B cell (primary cell): ENCODE measurements around the gene VPS8. TPM values are rescaled to one million over a fixed set of nuclear protein-coding genes. Genes with fewer than 3 reads are reported as not detected.

ENCODE experiments used
- ATAC-seq: fragments of 200-7000 bp; cut with Tn5 transposase; one replicate; pipeline ENCODE4 v1.10.0; 2021; ENCODE audit warnings: low read depth, mild to moderate bottlenecking, moderate number of reproducible peaks, moderate library complexity
- CTCF ChIA-PET: fragments of 350-600 bp; sonication (Branson Sonifier 250); formaldehyde crosslinking; loops from one replicate; lab custom pipeline; 2021; ENCODE audit warnings: antibody characterized with exemption, inconsistent platforms; lab: Charles Lee
- POLR2A ChIA-PET: fragments of 350-600 bp; sonication (Branson Sonifier 250); formaldehyde crosslinking; loops from one replicate; lab custom pipeline; 2021; ENCODE audit warnings: antibody characterized with exemption; lab: Charles Lee
- DNase-seq: peaks from one replicate; pipeline ENCODE4 v3.0.0; 2013
- H2AFZ ChIP-seq: 2 replicates; pipeline ENCODE4 v1.6.1; 2012; ENCODE audit warnings: mild to moderate bottlenecking, low read depth, low read length; ENCODE audit not compliant: insufficient read depth, poor library complexity, severe bottlenecking
- H3K27ac ChIP-seq, 2 donors: 1 replicate in 1 of 2; 2 replicates in 1 of 2; pipeline ENCODE4 v1.5.1; 2012 to 2013; ENCODE audit warnings: low read length in 2 of 2, mild to moderate bottlenecking in 2 of 2, moderate library complexity in 1 of 2
- H3K27me3 ChIP-seq, 4 experiments: fragments of 200-600 bp in 1 of 4; sonication (generic) in 1 of 4; replicated peaks in 1 of 4; 1 replicate in 2 of 4; 2 replicates in 2 of 4; pipeline versions ENCODE4 v1.6.1 to v1.7.0; 2013 to 2016; ENCODE audit warnings: low read length in 3 of 4, mild to moderate bottlenecking in 2 of 4, mixed read lengths in 1 of 4, moderate library complexity in 1 of 4; ENCODE audit not compliant: insufficient read depth in 4 of 4, control insufficient read depth in 3 of 4; ENCODE audit errors: control extremely low read depth in 1 of 4
- H3K36me3 ChIP-seq, 2 experiments: replicated peaks in 1 of 2; 1 replicate in 1 of 2; 2 replicates in 1 of 2; pipeline versions ENCODE4 v1.6.1 to v1.7.1; 2013; ENCODE audit warnings: low read length in 1 of 2; ENCODE audit not compliant: insufficient read depth in 2 of 2, control insufficient read depth in 1 of 2; ENCODE audit errors: control extremely low read depth in 1 of 2, extremely low read depth in 1 of 2
- H3K4me1 ChIP-seq, 2 donors: fragments of 200-600 bp in 1 of 2; sonication (generic) in 1 of 2; 1 replicate in 1 of 2; 2 replicates in 1 of 2; pipeline versions ENCODE4 v1.5.1 to v1.6.1; 2013 to 2017; ENCODE audit warnings: low read length in 2 of 2; ENCODE audit not compliant: control insufficient read depth in 2 of 2, insufficient read depth in 2 of 2
- H3K4me2 ChIP-seq: replicated peaks from 2 replicates; pipeline ENCODE3; 2012; ENCODE audit warnings: mild to moderate bottlenecking, low read depth, low read length; ENCODE audit not compliant: poor library complexity, severe bottlenecking
- H3K4me3 ChIP-seq, 5 experiments: fragments of 200-600 bp in 1 of 5; sonication (generic) in 1 of 5; 1 replicate in 3 of 5; 2 replicates in 2 of 5; pipeline versions ENCODE4 v1.5.1 to v1.7.0; 2011 to 2016; ENCODE audit warnings: low read length in 4 of 5, mild to moderate bottlenecking in 4 of 5, low read depth in 2 of 5, control low read depth in 1 of 5, moderate library complexity in 1 of 5; ENCODE audit not compliant: insufficient read depth in 1 of 5; ENCODE audit errors: control extremely low read depth in 1 of 5, extremely low read depth in 1 of 5
- H3K79me2 ChIP-seq: fragments of 200-600 bp; sonication (generic); one replicate; pipeline ENCODE4 v1.6.0; 2016; ENCODE audit warnings: low read length; ENCODE audit not compliant: control insufficient read depth, insufficient read depth
- H3K9ac ChIP-seq: fragments of 200-600 bp; sonication (generic); 2 replicates; pipeline ENCODE4 v1.6.1; 2017; ENCODE audit warnings: mild to moderate bottlenecking, low read length, moderate library complexity
- H3K9me3 ChIP-seq, 3 donors: one replicate each; pipeline versions ENCODE4 v1.6.1 to v1.7.1; 2013; ENCODE audit warnings: low read length in 2 of 3; ENCODE audit not compliant: control insufficient read depth in 2 of 3, insufficient read depth in 1 of 3; ENCODE audit errors: control extremely low read depth in 1 of 3
- H4K20me1 ChIP-seq: 2 replicates; pipeline ENCODE4 v1.6.0; 2012; ENCODE audit warnings: mild to moderate bottlenecking, low read length; ENCODE audit not compliant: insufficient read depth, control insufficient read depth, poor library complexity, severe bottlenecking
- H3K27ac Mint-ChIP-seq: one replicate; pipeline ENCODE4 v1.8.0; 2021; ENCODE audit warnings: mixed read lengths
- H3K27me3 Mint-ChIP-seq: one replicate; pipeline ENCODE4 v1.8.0; 2021; ENCODE audit warnings: mixed read lengths
- H3K4me1 Mint-ChIP-seq: one replicate; pipeline ENCODE4 v1.8.0; 2021; ENCODE audit warnings: mixed read lengths
- H3K4me3 Mint-ChIP-seq: one replicate; pipeline ENCODE4 v1.8.0; 2021; ENCODE audit warnings: mixed read lengths
- H3K9me3 Mint-ChIP-seq: one replicate; pipeline ENCODE4 v1.8.0; 2022; ENCODE audit warnings: mixed read lengths; ENCODE audit not compliant: insufficient read depth
- EZH2 ChIP-seq: IDR thresholded peaks from 2 replicates; pipeline ENCODE4 v1.6.1; 2012; ENCODE audit warnings: borderline replicate concordance, low read depth, mild to moderate bottlenecking, moderate library complexity, low read length; ENCODE audit not compliant: insufficient read depth, poor library complexity, severe bottlenecking
- WGBS: methylation state at CpG from one replicate; pipeline ENCODE4 v1.1.5; 2013; ENCODE audit warnings: missing lambda C conversion rate; ENCODE audit not compliant: insufficient coverage; 5-methylcytosine and 5-hydroxymethylcytosine counted together
- intact Hi-C: fragments of 100-400 bp; cut with micrococcal nuclease; formaldehyde crosslinking; loops from one replicate; pipeline ENCODE4 v1.10.0; 2022
- polyA plus RNA-seq: library from polyadenylated mRNA; depleted of rRNA; stranded (reverse); fragments of >200 nt; gene quantifications from 2 replicates; pipeline ENCODE4 v1.2.3, GENCODE V29; 2012
- total RNA-seq, 2 donors: library from RNA; stranded (reverse); fragments of 120-200 nt in 1 of 2; gene quantifications; 1 replicate in 1 of 2; 2 replicates in 1 of 2; pipeline versions ENCODE4 v1.2.3 to v1.2.4, GENCODE V29; 2013 to 2022
- TF ChIP-seq, protein P1 (sequence below): fragments of 200-600 bp; IDR thresholded peaks from one replicate; pipeline ENCODE4 v1.8.0; 2022; ENCODE audit warnings: antibody characterized with exemption, mild to moderate bottlenecking

Gene VPS8
- total and polyA plus RNA-seq, 2 donors (not counting 1 experiment from before 2014, with no cell fraction given), result 18.3 to 95.6 TPM

DNA sequence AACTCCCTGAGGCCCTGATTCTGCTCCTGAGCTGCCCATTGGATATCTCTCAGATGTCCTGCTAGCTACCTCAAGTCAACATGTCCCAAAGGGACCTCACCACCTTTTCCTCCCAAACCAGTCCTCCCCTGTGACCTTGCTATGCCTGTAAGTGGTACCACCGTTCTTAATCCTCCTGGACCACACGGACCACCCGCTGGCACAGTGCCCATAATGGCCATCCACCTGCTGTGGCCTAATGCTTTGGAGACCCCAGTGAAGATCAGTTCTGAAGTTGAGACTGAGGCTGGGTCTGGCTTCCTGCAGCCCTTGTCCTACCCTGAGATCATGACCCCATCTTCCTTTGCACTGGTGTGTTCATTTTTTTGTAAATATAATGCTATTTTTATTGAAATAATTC, 15.0 kb upstream of the VPS8 start:
- intact Hi-C loops, result no loop called here
- peaks cover 0 to 3% (median 0%) of the 10 kb centered on the region in 3 donors for H3K9me3 ChIP-seq
- no peak overlapping the region for H3K4me3 ChIP-seq
- H3K27me3 Mint-ChIP-seq, result peaks cover 54% of the 10 kb centered on the region
- H3K4me1 Mint-ChIP-seq, result no peaks in the 10 kb centered on the region
- no peaks in the 10 kb centered on the region for H3K4me1 ChIP-seq
- TF ChIP-seq, protein P1, sequence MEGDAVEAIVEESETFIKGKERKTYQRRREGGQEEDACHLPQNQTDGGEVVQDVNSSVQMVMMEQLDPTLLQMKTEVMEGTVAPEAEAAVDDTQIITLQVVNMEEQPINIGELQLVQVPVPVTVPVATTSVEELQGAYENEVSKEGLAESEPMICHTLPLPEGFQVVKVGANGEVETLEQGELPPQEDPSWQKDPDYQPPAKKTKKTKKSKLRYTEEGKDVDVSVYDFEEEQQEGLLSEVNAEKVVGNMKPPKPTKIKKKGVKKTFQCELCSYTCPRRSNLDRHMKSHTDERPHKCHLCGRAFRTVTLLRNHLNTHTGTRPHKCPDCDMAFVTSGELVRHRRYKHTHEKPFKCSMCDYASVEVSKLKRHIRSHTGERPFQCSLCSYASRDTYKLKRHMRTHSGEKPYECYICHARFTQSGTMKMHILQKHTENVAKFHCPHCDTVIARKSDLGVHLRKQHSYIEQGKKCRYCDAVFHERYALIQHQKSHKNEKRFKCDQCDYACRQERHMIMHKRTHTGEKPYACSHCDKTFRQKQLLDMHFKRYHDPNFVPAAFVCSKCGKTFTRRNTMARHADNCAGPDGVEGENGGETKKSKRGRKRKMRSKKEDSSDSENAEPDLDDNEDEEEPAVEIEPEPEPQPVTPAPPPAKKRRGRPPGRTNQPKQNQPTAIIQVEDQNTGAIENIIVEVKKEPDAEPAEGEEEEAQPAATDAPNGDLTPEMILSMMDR, result no peak
- no peak for TF ChIP-seq EZH2
- no peak for DNase-seq
- H3K79me2 ChIP-seq, result no peaks in the 10 kb centered on the region
- POLR2A ChIA-PET, result no interaction called here
- no peaks in the 10 kb centered on the region for H3K36me3 ChIP-seq
- no peak overlapping the region for H3K4me2 ChIP-seq
- no peak overlapping the region for H3K27ac Mint-ChIP-seq
- WGBS, result 90% methylated on average over 3 of the region's 3 CpGs
- no peaks in the 10 kb centered on the region for H3K9me3 Mint-ChIP-seq
- H3K27ac ChIP-seq, result no peak overlapping the region
- ATAC-seq, result no peak
- peaks cover 0 to 12% (median 3%) of the 10 kb centered on the region in 4 experiments for H3K27me3 ChIP-seq
- H2AFZ ChIP-seq, result no peak overlapping the region
- no peaks in the 10 kb centered on the region for H4K20me1 ChIP-seq
- no peak overlapping the region for H3K9ac ChIP-seq
- H3K4me3 Mint-ChIP-seq, result no peak overlapping the region
- CTCF ChIA-PET, result interaction anchor here (1.4 kb wide), 1 partner anchor 11 kb away, joined by 4 read pairs; no protein-coding TSS in a partner anchor

DNA sequence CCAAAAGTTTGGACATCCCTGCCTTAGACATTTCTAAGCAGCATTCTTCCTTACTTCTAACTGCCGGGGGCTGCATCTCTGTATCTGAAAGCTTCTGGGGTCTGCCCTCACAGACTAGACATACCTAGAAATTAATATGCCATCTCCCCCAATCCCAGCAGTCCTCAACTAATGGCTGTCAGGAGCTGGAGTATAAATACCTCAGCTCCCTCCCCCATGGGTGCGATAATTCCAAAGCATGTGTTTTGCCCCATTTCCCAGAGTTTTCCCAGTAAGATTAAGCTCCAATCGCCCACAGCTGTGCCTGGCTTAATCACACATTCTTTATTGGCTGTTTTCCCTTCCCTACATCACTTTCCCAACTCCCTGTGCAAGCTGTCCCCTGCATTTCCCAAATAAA, 13.8 kb upstream of the VPS8 start:
- Mint-ChIP-seq H3K4me1 (no peaks in the 10 kb centered on the region), H3K4me3 (no peak overlapping the region), H3K27ac (no peak overlapping the region), H3K27me3 (peaks cover 50% of the 10 kb centered on the region), H3K9me3 (no peaks in the 10 kb centered on the region)
- ChIA-PET CTCF (interaction anchor here (1.4 kb wide), 2 partner anchors 10 to 237 kb away, joined by 4 to 5 read pairs; partner anchors contain the start of gene EPHB3), POLR2A (no interaction called here)
- intact Hi-C loops, result no loop called here
- ATAC-seq, result no peak
- Histone ChIP-seq H4K20me1 (no peaks in the 10 kb centered on the region), H3K36me3 (no peaks in the 10 kb centered on the region), H3K9me3 (peaks cover 0 to 3% (median 0%) of the 10 kb centered on the region in 3 donors), H3K27me3 (peaks cover 0 to 15% (median 5%) of the 10 kb centered on the region in 4 experiments), H3K4me1 (no peaks in the 10 kb centered on the region), H3K4me2 (no peak overlapping the region), H3K9ac (no peak overlapping the region), H3K79me2 (no peaks in the 10 kb centered on the region), H2AFZ (no peak overlapping the region), H3K4me3 (no peak overlapping the region), H3K27ac (no peak overlapping the region)
- WGBS, result 88% methylated on average over 2 of the region's 3 CpGs
- DNase-seq, result no peak
- TF ChIP-seq EZH2, result no peak
- TF ChIP-seq, protein P1, result no peak
